ENCODE data around the gene MFSD12. TPM values are rescaled to one million over a fixed set of nuclear protein-coding genes. Genes with fewer than 3 reads are reported as not detected.

Gene MFSD12
- total and polyA plus RNA-seq, 4 donors: 25.5 to 78.4 (median 62.2) TPM

GRCh38 chr19:3604227-3604986 is 47.0 kb upstream of the MFSD12 start:
- no peak for DNase-seq
- ATAC-seq (ENCODE audit: insufficient read depth, low FRiP score): no peak
- peaks cover 0 to 15% (median 0%) of the 10 kb centered on the region in 3 donors for H3K27me3 ChIP-seq (ENCODE audit: control insufficient read depth in 3 of 3, insufficient read depth in 3 of 3, low read length in 2 of 3)
- 64 to 72% methylated on average over 27 of the region's 27 CpGs for WGBS, 2 donors
- H3K9me3 ChIP-seq (ENCODE audit: control insufficient read depth in 4 of 4, insufficient read depth in 3 of 4, low read length in 3 of 4): peaks cover 0 to 2% (median 0%) of the 10 kb centered on the region in 4 donors
- no peak for TF ChIP-seq CTCF (IDR thresholded peaks at IDR 0.05; ENCODE audit: control extremely low read depth, extremely low read depth)
- peak overlapping the region in 1 of 2 donors; percentile 52 for H3K27ac ChIP-seq (ENCODE audit: low read depth in 1 of 2, low read length in 1 of 2)
- H3K9ac ChIP-seq (ENCODE audit: insufficient read depth in 1 of 2, low read length in 2 of 2): no peak overlapping the region
- H3K4me1 ChIP-seq (ENCODE audit: control insufficient read depth in 5 of 5, insufficient read depth in 5 of 5, low read length in 5 of 5): peaks cover 0 to 33% (median 11%) of the 10 kb centered on the region in 5 donors
- peaks cover 0 to 4% (median 0%) of the 10 kb centered on the region in 4 donors for H3K36me3 ChIP-seq (ENCODE audit: control insufficient read depth in 4 of 4, insufficient read depth in 4 of 4, low read length in 4 of 4)
- no peak overlapping the region for H3K4me3 ChIP-seq

- peak overlapping the region in 1 of 2 donors; percentile 58 for H3K27ac ChIP-seq (ENCODE audit: low read depth in 1 of 2, low read length in 1 of 2)
- 59 to 86% methylated on average over 23 of the region's 23 CpGs for WGBS, 2 donors
- peaks cover 0 to 4% (median 0%) of the 10 kb centered on the region in 4 donors for H3K36me3 ChIP-seq (ENCODE audit: control insufficient read depth in 4 of 4, insufficient read depth in 4 of 4, low read length in 4 of 4)
- no peak overlapping the region for H3K9ac ChIP-seq (ENCODE audit: insufficient read depth in 1 of 2, low read length in 2 of 2)
- H3K9me3 ChIP-seq (ENCODE audit: control insufficient read depth in 4 of 4, insufficient read depth in 3 of 4, low read length in 3 of 4): peaks cover 0 to 2% (median 0%) of the 10 kb centered on the region in 4 donors
- H3K27me3 ChIP-seq (ENCODE audit: control insufficient read depth in 3 of 3, insufficient read depth in 3 of 3, low read length in 2 of 3): peaks cover 0 to 15% (median 0%) of the 10 kb centered on the region in 3 donors
- DNase-seq (no peak), ATAC-seq (ENCODE audit: insufficient read depth, low FRiP score) (no peak)
- peaks cover 0 to 29% (median 9%) of the 10 kb centered on the region in 5 donors for H3K4me1 ChIP-seq (ENCODE audit: control insufficient read depth in 5 of 5, insufficient read depth in 5 of 5, low read length in 5 of 5)
- H3K4me3 ChIP-seq: no peak overlapping the region
- no peak for TF ChIP-seq CTCF (IDR thresholded peaks at IDR 0.05; ENCODE audit: control extremely low read depth, extremely low read depth)
Observed at GRCh38 chr19:3603121-3603811, 45.9 kb upstream of the MFSD12 start.

GRCh38 chr19:3601021-3601420 is 43.6 kb upstream of the MFSD12 start:
- H3K9ac ChIP-seq (ENCODE audit: insufficient read depth in 1 of 2, low read length in 2 of 2): no peak overlapping the region
- 91 to 96% methylated on average over 12 of the region's 12 CpGs for whole genome bisulfite sequencing, 2 donors
- no peak overlapping the region for H3K4me3 ChIP-seq
- H3K27ac ChIP-seq (ENCODE audit: low read depth in 1 of 2, low read length in 1 of 2): no peak overlapping the region
- peaks cover 0 to 21% (median 6%) of the 10 kb centered on the region in 5 donors for H3K4me1 ChIP-seq (ENCODE audit: control insufficient read depth in 5 of 5, insufficient read depth in 5 of 5, low read length in 5 of 5)
- H3K9me3 ChIP-seq (ENCODE audit: control insufficient read depth in 4 of 4, insufficient read depth in 3 of 4, low read length in 3 of 4): peaks cover 0 to 2% (median 0%) of the 10 kb centered on the region in 4 donors
- ATAC-seq (ENCODE audit: insufficient read depth, low FRiP score) (no peak), DNase-seq (no peak)
- H3K27me3 ChIP-seq (ENCODE audit: control insufficient read depth in 3 of 3, insufficient read depth in 3 of 3, low read length in 2 of 3): peaks cover 0 to 13% (median 0%) of the 10 kb centered on the region in 3 donors
- H3K36me3 ChIP-seq (ENCODE audit: control insufficient read depth in 4 of 4, insufficient read depth in 4 of 4, low read length in 4 of 4): peaks cover 0 to 5% (median 0%) of the 10 kb centered on the region in 4 donors
- no peak for TF ChIP-seq CTCF (IDR thresholded peaks at IDR 0.05; ENCODE audit: control extremely low read depth, extremely low read depth)

All from lung (tissue), 12 donors.